ENCODE data around the gene CACNA2D3. TPM values are rescaled to one million over a fixed set of nuclear protein-coding genes. Genes with fewer than 3 reads are reported as not detected.

The CACNA2D3 gene
- total RNA-seq, 2 donors from 2014 or later: 1.1 to 5.9 TPM

GRCh38 chr3:54580453-54580852 lies 458.1 kb downstream of the CACNA2D3 start:
- no peak overlapping the region for H3K4me3 ChIP-seq
- H3K27me3 ChIP-seq (replicated peaks; ENCODE audit: insufficient read depth): no peaks in the 10 kb centered on the region
- no peak overlapping the region for H3K27ac ChIP-seq
- 92% methylated on average over 6 of the region's 6 CpGs for WGBS
- no peak for DNase-seq (ENCODE audit: low spot score)
- TF ChIP-seq POLR2AphosphoS5 (IDR thresholded peaks at IDR 0.05) (no peak), POLR2A (IDR thresholded peaks at IDR 0.05) (no peak), CTCF (IDR thresholded peaks at IDR 0.05) (no peak)
- H3K4me1 ChIP-seq (replicated peaks): no peaks in the 10 kb centered on the region
- no peaks in the 10 kb centered on the region for H3K36me3 ChIP-seq
- no peaks in the 10 kb centered on the region for H3K9me3 ChIP-seq
- intact Hi-C loops (cut with DNase I): no loop called here

GRCh38 chr3:54582424-54582823 lies 460.1 kb downstream of the CACNA2D3 start:
- no peaks in the 10 kb centered on the region for H3K4me1 ChIP-seq (replicated peaks)
- no peak for TF ChIP-seq CTCF (IDR thresholded peaks at IDR 0.05)
- no peak for TF ChIP-seq POLR2A (IDR thresholded peaks at IDR 0.05)
- TF ChIP-seq POLR2AphosphoS5 (IDR thresholded peaks at IDR 0.05): no peak
- whole genome bisulfite sequencing: 98% methylated on average over 2 of the region's 2 CpGs
- no peaks in the 10 kb centered on the region for H3K27me3 ChIP-seq (replicated peaks; ENCODE audit: insufficient read depth)
- no peak for DNase-seq (ENCODE audit: low spot score)
- H3K27ac ChIP-seq: no peak overlapping the region
- H3K4me3 ChIP-seq: no peak overlapping the region
- H3K36me3 ChIP-seq: no peaks in the 10 kb centered on the region
- intact Hi-C loops (cut with DNase I): no loop called here
- no peaks in the 10 kb centered on the region for H3K9me3 ChIP-seq

- 97% methylated on average over 2 of the region's 2 CpGs for WGBS
These were observed 468.8 kb downstream of the CACNA2D3 start for GRCh38 chr3:54591157-54591556.

GRCh38 chr3:54593653-54594052 lies 471.3 kb downstream of the CACNA2D3 start:
- Histone ChIP-seq H3K27me3 (replicated peaks; ENCODE audit: insufficient read depth) (peaks cover 2% of the 10 kb centered on the region), H3K9me3 (no peaks in the 10 kb centered on the region), H3K36me3 (no peaks in the 10 kb centered on the region), H3K27ac (no peak overlapping the region), H3K4me3 (no peak overlapping the region), H3K4me1 (replicated peaks) (no peaks in the 10 kb centered on the region)
- TF ChIP-seq POLR2AphosphoS5 (IDR thresholded peaks at IDR 0.05) (no peak), CTCF (IDR thresholded peaks at IDR 0.05) (no peak)
- no peak for DNase-seq (ENCODE audit: low spot score)
- intact Hi-C loops (cut with DNase I): no loop called here
- WGBS: 94% methylated on average over 2 of the region's 2 CpGs

More at GRCh38 chr3:54591157-54591556, 468.8 kb downstream of the CACNA2D3 start:
- no peaks in the 10 kb centered on the region for H3K27me3 ChIP-seq (replicated peaks; ENCODE audit: insufficient read depth)
- no peaks in the 10 kb centered on the region for H3K36me3 ChIP-seq
- DNase-seq (ENCODE audit: low spot score): no peak
- no peaks in the 10 kb centered on the region for H3K4me1 ChIP-seq (replicated peaks)
- intact Hi-C loops (cut with DNase I): no loop called here
- H3K4me3 ChIP-seq: no peak overlapping the region
- no peaks in the 10 kb centered on the region for H3K9me3 ChIP-seq
- TF ChIP-seq POLR2AphosphoS5 (IDR thresholded peaks at IDR 0.05) (no peak), POLR2A (IDR thresholded peaks at IDR 0.05) (no peak), CTCF (IDR thresholded peaks at IDR 0.05) (no peak)
- H3K27ac ChIP-seq: no peak overlapping the region

GRCh38 chr3:54596087-54596486 lies 473.7 kb downstream of the CACNA2D3 start:
- TF ChIP-seq POLR2AphosphoS5 (IDR thresholded peaks at IDR 0.05): no peak
- no peak for TF ChIP-seq POLR2A (IDR thresholded peaks at IDR 0.05)
- 95% methylated on average over 4 of the region's 4 CpGs for WGBS
- no peaks in the 10 kb centered on the region for H3K9me3 ChIP-seq
- intact Hi-C loops (cut with DNase I): no loop called here
- H3K4me3 ChIP-seq: no peak overlapping the region
- peaks cover 2% of the 10 kb centered on the region for H3K27me3 ChIP-seq (replicated peaks; ENCODE audit: insufficient read depth)
- H3K4me1 ChIP-seq (replicated peaks): peaks cover 5% of the 10 kb centered on the region
- no peak overlapping the region for H3K27ac ChIP-seq
- DNase-seq (ENCODE audit: low spot score): no peak
- no peaks in the 10 kb centered on the region for H3K36me3 ChIP-seq
